ENCODE data around the gene CDK5.
"Not testable (repeated sequence)": the region's sequence is repeated elsewhere in the genome, so short reads cannot be mapped to it uniquely, and the experiment has no call there.

The CDK5 gene

GRCh38 chr7:151013733-151014497 is 43.8 kb downstream of the CDK5 start:
- peak; percentile 70 to 76 for DNase-seq (ENCODE audit: low read depth in 2 of 2)

GRCh38 chr7:151013356-151013732 is 44.4 kb downstream of the CDK5 start:
- DNase-seq (ENCODE audit: low read depth in 2 of 2), result no peak

GRCh38 chr7:151012911-151013347 is 44.8 kb downstream of the CDK5 start:
- no peak for DNase-seq (ENCODE audit: low read depth in 2 of 2)

- no peak for DNase-seq (ENCODE audit: low read depth in 2 of 2)
Observed at GRCh38 chr7:151012031-151012692, 45.5 kb downstream of the CDK5 start.

- not testable (repeated sequence) for DNase-seq (ENCODE audit: low read depth in 2 of 2)
Observed at GRCh38 chr7:151011616-151012015, 46.1 kb downstream of the CDK5 start.

- DNase-seq (ENCODE audit: low read depth in 2 of 2), result no peak
Observed at GRCh38 chr7:151011097-151011409, 46.6 kb downstream of the CDK5 start.

- DNase-seq (ENCODE audit: low read depth in 2 of 2), result no peak
Observed at GRCh38 chr7:151010307-151011096, 47.2 kb downstream of the CDK5 start.

- DNase-seq (ENCODE audit: low read depth in 2 of 2), result no peak
Observed at GRCh38 chr7:151010037-151010306, 47.7 kb downstream of the CDK5 start.

- DNase-seq (ENCODE audit: low read depth in 2 of 2), result no peak
Observed at GRCh38 chr7:151009327-151010036, 48.2 kb downstream of the CDK5 start.

GRCh38 chr7:151008511-151009323 is 49.0 kb downstream of the CDK5 start:
- DNase-seq (ENCODE audit: low read depth in 2 of 2), result peak; percentile 55 to 65

GRCh38 chr7:151008143-151008510 is 49.6 kb downstream of the CDK5 start:
- no peak for DNase-seq (ENCODE audit: low read depth in 2 of 2)

GRCh38 chr7:151007469-151007898 is 50.2 kb downstream of the CDK5 start:
- DNase-seq (ENCODE audit: low read depth in 2 of 2), result no peak

- DNase-seq (ENCODE audit: low read depth in 2 of 2), result no peak
Observed at GRCh38 chr7:151006590-151007300, 51.0 kb downstream of the CDK5 start.

GRCh38 chr7:151005566-151005965 is 52.1 kb downstream of the CDK5 start:
- no peak for DNase-seq (ENCODE audit: low read depth in 2 of 2)

All from stimulated activated CD8-positive, alpha-beta memory T cell treated with anti-CD3 and anti-CD28 coated beads, Interleukin-7, amount 100 ng/mL, for 1 hour (primary cell).